K562 (cell line): ENCODE data around the gene COX6B2. TPM values are rescaled to one million over a fixed set of nuclear protein-coding genes. Genes with fewer than 3 reads are reported as not detected.
A peak's percentile ranks its signal among the peaks of the same experiment; 100 is the strongest.

ENCODE experiments used
- BACH1 ChIP-seq: fragments of 200-800 bp; sonication (Bioruptor generic); IDR thresholded peaks from 2 replicates; pipeline ENCODE4 v1.6.1; 2016; ENCODE audit warnings: missing genetic modification characterization, missing compliant biosample characterization
- DIDO1 ChIP-seq: fragments of 450-650 bp; IDR thresholded peaks from 2 replicates; pipeline ENCODE4 v1.6.1; 2016; ENCODE audit warnings: low read depth, missing biosample characterization, missing genetic modification characterization
- HMGN3 ChIP-seq: IDR thresholded peaks from 2 replicates; pipeline ENCODE4 v1.6.1; 2011; ENCODE audit warnings: borderline replicate concordance, low read depth, mild to moderate bottlenecking, mixed read lengths, low read length; ENCODE audit not compliant: insufficient read length; ENCODE audit errors: extremely low read depth
- ILF3 ChIP-seq: fragments of 450-650 bp; IDR thresholded peaks from 2 replicates; pipeline ENCODE4 v1.6.1; 2018; ENCODE audit warnings: antibody characterized with exemption, mild to moderate bottlenecking, moderate library complexity, borderline replicate concordance
- JUNB ChIP-seq: fragments of 450-650 bp; formaldehyde crosslinking; conservative IDR thresholded peaks from 2 replicates; pipeline ENCODE4 v1.4.0; 2020; ENCODE audit warnings: mild to moderate bottlenecking
- MCM3 ChIP-seq: fragments of 450-650 bp; IDR thresholded peaks from 2 replicates; pipeline ENCODE4 v1.6.1; 2016
- MIER1 ChIP-seq: fragments of 450-650 bp; IDR thresholded peaks from 2 replicates; pipeline ENCODE4 v1.6.1; 2016; ENCODE audit warnings: antibody characterized with exemption, mild to moderate bottlenecking, low read depth
- NCOA2 ChIP-seq, 2 experiments: fragments of 450-650 bp; IDR thresholded peaks; 2 replicates each; pipeline ENCODE4 v1.6.1; 2018; ENCODE audit warnings: mild to moderate bottlenecking in 2 of 2, moderate library complexity in 1 of 2; ENCODE audit not compliant: partially characterized antibody in 2 of 2
- SMAD4 ChIP-seq: fragments of 250-450 bp; sonication (Bioruptor Pico); conservative IDR thresholded peaks from 2 replicates; pipeline ENCODE4 v1.8.0; 2021; ENCODE audit warnings: inconsistent platforms, mild to moderate bottlenecking, moderate library complexity
- SRSF1 ChIP-seq: fragments of 200-400 bp; formaldehyde crosslinking; IDR thresholded peaks from 2 replicates; pipeline ENCODE4 v1.6.1; 2017; ENCODE audit warnings: mild to moderate bottlenecking, low read depth, low read length, moderate library complexity
- TARDBP ChIP-seq: fragments of 450-650 bp; IDR thresholded peaks from 2 replicates; pipeline ENCODE4 v1.6.1; 2016
- TCF7 ChIP-seq: sonication (generic); IDR thresholded peaks from 2 replicates; pipeline ENCODE4 v1.6.1; 2016; ENCODE audit warnings: antibody characterized with exemption, borderline replicate concordance
- ZBED1 ChIP-seq: IDR thresholded peaks from 2 replicates; pipeline ENCODE4 v1.6.1; 2014
- ZNF3 ChIP-seq: fragments of 250-450 bp; sonication (Bioruptor Pico); IDR thresholded peaks from 2 replicates; pipeline ENCODE4 v1.5.0; 2021; ENCODE audit warnings: mild to moderate bottlenecking, moderate library complexity
- ZNF354B ChIP-seq: fragments of 250-450 bp; sonication (Bioruptor Pico); IDR thresholded peaks from 2 replicates; pipeline ENCODE4 v1.4.0; 2020
- ZSCAN32 ChIP-seq: fragments of 450-650 bp; formaldehyde crosslinking; IDR thresholded peaks from 2 replicates; pipeline ENCODE4 v1.4.0; 2020; ENCODE audit warnings: mild to moderate bottlenecking, moderate library complexity
- polyA plus RNA-seq, 8 experiments: library from polyadenylated mRNA; depleted of rRNA in 4 of 8; stranded (reverse) in 5 of 8; unstranded in 3 of 8; fragments of >200 nt; fragmentation: Nextera tagmentation in 2 of 8; fragmentation: Illumina TruSeq in 1 of 8; extraction: Ambion mirVana in 2 of 8; extraction: Trizol in 1 of 8; gene quantifications; 2 replicates each; pipeline versions ENCODE4 v1.2.1 to v1.2.3, GENCODE V29; 2011 to 2014; ENCODE audit warnings: inconsistent platforms in 1 of 8, missing spikeins in 1 of 8
- total RNA-seq, 7 experiments: library from RNA; depleted of rRNA in 6 of 7; stranded (reverse); fragments of >200 nt in 6 of 7; fragmentation: Illumina TruSeq in 2 of 7; extraction: Trizol in 2 of 7; gene quantifications; 2 replicates each; pipeline versions ENCODE4 v1.2.1 to v1.2.3, GENCODE V29; 2011 to 2021; ENCODE audit warnings: low replicate concordance in 1 of 7
- TF ChIP-seq, protein P1 (sequence below): fragments of 450-650 bp; formaldehyde crosslinking; IDR thresholded peaks from 2 replicates; pipeline ENCODE4 v1.4.0; 2020; ENCODE audit warnings: mild to moderate bottlenecking, moderate library complexity
- TF ChIP-seq, protein P2 (sequence below): sonication (generic); formaldehyde crosslinking; IDR thresholded peaks from 2 replicates; pipeline ENCODE4 v1.8.1; 2023; ENCODE audit warnings: mild to moderate bottlenecking, missing genetic modification reagents
- TF ChIP-seq, protein P3 (sequence below): IDR thresholded peaks from 3 replicates; pipeline ENCODE4 v1.6.1; 2011; ENCODE audit warnings: borderline replicate concordance, mild to moderate bottlenecking, moderate library complexity; ENCODE audit not compliant: insufficient read length; ENCODE audit errors: extremely low read depth
- TF ChIP-seq, protein P4 (sequence below): fragments of 250-450 bp; sonication (Bioruptor Pico); IDR thresholded peaks from 2 replicates; pipeline ENCODE4 v1.8.0; 2021; ENCODE audit warnings: moderate library complexity, mild to moderate bottlenecking, inconsistent platforms
- TF ChIP-seq, protein P5 (sequence below): fragments of 250-450 bp; sonication (Bioruptor Pico); IDR thresholded peaks from 2 replicates; pipeline ENCODE4 v1.8.0; 2021; ENCODE audit warnings: moderate library complexity, mild to moderate bottlenecking, inconsistent platforms

COX6B2 gene
- total and polyA plus RNA-seq, 9 of the 15 experiments (the other 6 are each of a cell fraction or from before 2014, with no cell fraction given) = 0.40 to 2.5 (median 0.83) TPM

DNA sequence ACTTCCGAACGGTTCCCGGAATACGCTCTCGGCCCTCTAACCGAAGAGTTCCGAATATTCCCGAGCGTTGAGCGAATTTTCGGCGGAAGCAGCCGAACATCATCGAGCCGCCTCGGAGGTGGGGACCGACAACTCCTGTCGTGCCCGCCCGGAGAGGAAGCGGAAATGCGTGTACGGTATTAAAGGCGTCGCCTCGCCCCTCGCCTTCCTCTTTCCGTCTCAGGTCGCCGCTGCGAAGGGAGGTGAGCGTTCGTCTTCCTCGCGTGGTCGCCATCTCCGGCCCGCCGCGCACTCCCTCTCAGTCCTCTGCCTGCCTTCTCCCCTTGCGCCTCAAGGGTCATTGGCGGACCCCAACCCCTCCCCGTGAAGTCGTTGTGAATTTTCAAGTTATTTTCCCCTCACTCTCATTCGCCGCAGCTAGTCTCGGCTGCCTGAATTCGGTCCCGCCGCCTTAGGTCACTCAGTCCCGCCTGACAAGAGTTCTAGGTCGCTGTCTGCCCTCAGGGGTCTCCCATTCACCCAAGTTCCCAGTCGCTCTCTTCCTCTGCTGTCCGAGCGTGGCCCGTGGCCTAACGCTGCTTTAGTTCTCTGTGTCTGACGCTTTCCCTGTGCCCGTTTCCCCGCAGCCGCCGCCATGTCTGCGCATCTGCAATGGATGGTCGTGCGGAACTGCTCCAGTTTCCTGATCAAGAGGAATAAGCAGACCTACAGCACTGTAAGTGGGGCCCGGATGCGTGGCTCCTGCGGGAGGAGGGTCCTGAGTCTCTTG lies 31.4 kb upstream of the COX6B2 start, which contains the start of gene RPL28 (continued):
- TF ChIP-seq, protein P1, sequence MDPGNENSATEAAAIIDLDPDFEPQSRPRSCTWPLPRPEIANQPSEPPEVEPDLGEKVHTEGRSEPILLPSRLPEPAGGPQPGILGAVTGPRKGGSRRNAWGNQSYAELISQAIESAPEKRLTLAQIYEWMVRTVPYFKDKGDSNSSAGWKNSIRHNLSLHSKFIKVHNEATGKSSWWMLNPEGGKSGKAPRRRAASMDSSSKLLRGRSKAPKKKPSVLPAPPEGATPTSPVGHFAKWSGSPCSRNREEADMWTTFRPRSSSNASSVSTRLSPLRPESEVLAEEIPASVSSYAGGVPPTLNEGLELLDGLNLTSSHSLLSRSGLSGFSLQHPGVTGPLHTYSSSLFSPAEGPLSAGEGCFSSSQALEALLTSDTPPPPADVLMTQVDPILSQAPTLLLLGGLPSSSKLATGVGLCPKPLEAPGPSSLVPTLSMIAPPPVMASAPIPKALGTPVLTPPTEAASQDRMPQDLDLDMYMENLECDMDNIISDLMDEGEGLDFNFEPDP (CRISPR knock-in tag) = no peak
- TF ChIP-seq SMAD4 (CRISPR knock-in tag) (0 out of 2 replicates have a peak, but pooled peaks have one; percentile 27), MIER1 (no peak), MCM3 (no peak), TARDBP (no peak), ZBED1 (no peak; the same call in 1 of the 2 replicates), BACH1 (tag) (no peak), JUNB (CRISPR knock-in tag) (no peak), HMGN3 (no peak), ZSCAN32 (no peak), ZNF3 (no peak), DIDO1 (no peak), TCF7 (no peak), SRSF1 (no peak), NCOA2 (IDR thresholded peaks at IDR 0.05; ENCODE audit: partially characterized antibody in 2 of 2) (no peak), ZNF354B (CRISPR knock-in tag) (no peak), ILF3 (no peak; the same call in 1 of the 2 replicates)
- TF ChIP-seq, protein P2, sequence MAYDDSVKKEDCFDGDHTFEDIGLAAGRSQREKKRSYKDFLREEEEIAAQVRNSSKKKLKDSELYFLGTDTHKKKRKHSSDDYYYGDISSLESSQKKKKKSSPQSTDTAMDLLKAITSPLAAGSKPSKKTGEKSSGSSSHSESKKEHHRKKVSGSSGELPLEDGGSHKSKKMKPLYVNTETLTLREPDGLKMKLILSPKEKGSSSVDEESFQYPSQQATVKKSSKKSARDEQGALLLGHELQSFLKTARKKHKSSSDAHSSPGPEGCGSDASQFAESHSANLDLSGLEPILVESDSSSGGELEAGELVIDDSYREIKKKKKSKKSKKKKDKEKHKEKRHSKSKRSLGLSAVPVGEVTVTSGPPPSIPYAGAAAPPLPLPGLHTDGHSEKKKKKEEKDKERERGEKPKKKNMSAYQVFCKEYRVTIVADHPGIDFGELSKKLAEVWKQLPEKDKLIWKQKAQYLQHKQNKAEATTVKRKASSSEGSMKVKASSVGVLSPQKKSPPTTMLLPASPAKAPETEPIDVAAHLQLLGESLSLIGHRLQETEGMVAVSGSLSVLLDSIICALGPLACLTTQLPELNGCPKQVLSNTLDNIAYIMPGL (CRISPR knock-in tag) = peak; percentile 83; the same call in 1 of the 2 replicates
- TF ChIP-seq, protein P3, sequence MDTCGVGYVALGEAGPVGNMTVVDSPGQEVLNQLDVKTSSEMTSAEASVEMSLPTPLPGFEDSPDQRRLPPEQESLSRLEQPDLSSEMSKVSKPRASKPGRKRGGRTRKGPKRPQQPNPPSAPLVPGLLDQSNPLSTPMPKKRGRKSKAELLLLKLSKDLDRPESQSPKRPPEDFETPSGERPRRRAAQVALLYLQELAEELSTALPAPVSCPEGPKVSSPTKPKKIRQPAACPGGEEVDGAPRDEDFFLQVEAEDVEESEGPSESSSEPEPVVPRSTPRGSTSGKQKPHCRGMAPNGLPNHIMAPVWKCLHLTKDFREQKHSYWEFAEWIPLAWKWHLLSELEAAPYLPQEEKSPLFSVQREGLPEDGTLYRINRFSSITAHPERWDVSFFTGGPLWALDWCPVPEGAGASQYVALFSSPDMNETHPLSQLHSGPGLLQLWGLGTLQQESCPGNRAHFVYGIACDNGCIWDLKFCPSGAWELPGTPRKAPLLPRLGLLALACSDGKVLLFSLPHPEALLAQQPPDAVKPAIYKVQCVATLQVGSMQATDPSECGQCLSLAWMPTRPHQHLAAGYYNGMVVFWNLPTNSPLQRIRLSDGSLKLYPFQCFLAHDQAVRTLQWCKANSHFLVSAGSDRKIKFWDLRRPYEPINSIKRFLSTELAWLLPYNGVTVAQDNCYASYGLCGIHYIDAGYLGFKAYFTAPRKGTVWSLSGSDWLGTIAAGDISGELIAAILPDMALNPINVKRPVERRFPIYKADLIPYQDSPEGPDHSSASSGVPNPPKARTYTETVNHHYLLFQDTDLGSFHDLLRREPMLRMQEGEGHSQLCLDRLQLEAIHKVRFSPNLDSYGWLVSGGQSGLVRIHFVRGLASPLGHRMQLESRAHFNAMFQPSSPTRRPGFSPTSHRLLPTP = no peak
- TF ChIP-seq, protein P4, sequence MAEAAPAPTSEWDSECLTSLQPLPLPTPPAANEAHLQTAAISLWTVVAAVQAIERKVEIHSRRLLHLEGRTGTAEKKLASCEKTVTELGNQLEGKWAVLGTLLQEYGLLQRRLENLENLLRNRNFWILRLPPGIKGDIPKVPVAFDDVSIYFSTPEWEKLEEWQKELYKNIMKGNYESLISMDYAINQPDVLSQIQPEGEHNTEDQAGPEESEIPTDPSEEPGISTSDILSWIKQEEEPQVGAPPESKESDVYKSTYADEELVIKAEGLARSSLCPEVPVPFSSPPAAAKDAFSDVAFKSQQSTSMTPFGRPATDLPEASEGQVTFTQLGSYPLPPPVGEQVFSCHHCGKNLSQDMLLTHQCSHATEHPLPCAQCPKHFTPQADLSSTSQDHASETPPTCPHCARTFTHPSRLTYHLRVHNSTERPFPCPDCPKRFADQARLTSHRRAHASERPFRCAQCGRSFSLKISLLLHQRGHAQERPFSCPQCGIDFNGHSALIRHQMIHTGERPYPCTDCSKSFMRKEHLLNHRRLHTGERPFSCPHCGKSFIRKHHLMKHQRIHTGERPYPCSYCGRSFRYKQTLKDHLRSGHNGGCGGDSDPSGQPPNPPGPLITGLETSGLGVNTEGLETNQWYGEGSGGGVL (CRISPR knock-in tag) = no peak
- TF ChIP-seq, protein P5, sequence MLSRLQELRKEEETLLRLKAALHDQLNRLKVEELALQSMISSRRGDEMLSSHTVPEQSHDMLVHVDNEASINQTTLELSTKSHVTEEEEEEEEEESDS (CRISPR knock-in tag) = no peak
